ENCODE measurements around the gene THOC1. TPM values are rescaled to one million over a fixed set of nuclear protein-coding genes. Genes with fewer than 3 reads are reported as not detected.

THOC1 gene
- total RNA-seq, 2 donors from 2014 or later = 17.8 to 32.9 TPM

- TF ChIP-seq CTCF (IDR thresholded peaks at IDR 0.05) = no peak
- Histone ChIP-seq H3K4me1 (no peaks in the 10 kb centered on the region), H3K4me3 (no peak overlapping the region), H3K36me3 (peaks cover 4% of the 10 kb centered on the region), H3K27ac (no peak overlapping the region), H3K9ac (ENCODE audit: low read depth in 2 of 2, low read length in 2 of 2) (no peak overlapping the region), H3K27me3 (no peaks in the 10 kb centered on the region), H3K9me3 (no peaks in the 10 kb centered on the region)
- intact Hi-C loops (cut with DNase I) = no loop called here
- no peak for DNase-seq
Measured at GRCh38 chr18:250685-251084, 17.2 kb downstream of the THOC1 start.

- intact Hi-C loops (cut with DNase I) = no loop called here
- H3K4me1 ChIP-seq = no peaks in the 10 kb centered on the region
Measured at GRCh38 chr18:248053-248452, 19.8 kb downstream of the THOC1 start.

GRCh38 chr18:245282-245847, 22.5 kb downstream of the THOC1 start:
- TF ChIP-seq CTCF (IDR thresholded peaks at IDR 0.05) = no peak
- intact Hi-C loops (cut with DNase I) = no loop called here

More at GRCh38 chr18:248053-248452, 19.8 kb downstream of the THOC1 start:
- H3K27ac ChIP-seq = no peak overlapping the region
- no peaks in the 10 kb centered on the region for H3K9me3 ChIP-seq
- H3K4me3 ChIP-seq = no peak overlapping the region
- no peak overlapping the region for H3K9ac ChIP-seq (ENCODE audit: low read depth in 2 of 2, low read length in 2 of 2)
- H3K36me3 ChIP-seq = peaks cover 12% of the 10 kb centered on the region
- DNase-seq = no peak
- no peaks in the 10 kb centered on the region for H3K27me3 ChIP-seq
- TF ChIP-seq CTCF (IDR thresholded peaks at IDR 0.05) = no peak

GRCh38 chr18:240175-240574, 27.7 kb downstream of the THOC1 start:
- Histone ChIP-seq H3K9me3 (no peaks in the 10 kb centered on the region), H3K4me1 (no peaks in the 10 kb centered on the region), H3K36me3 (peaks cover 5% of the 10 kb centered on the region), H3K27me3 (no peaks in the 10 kb centered on the region), H3K9ac (ENCODE audit: low read depth in 2 of 2, low read length in 2 of 2) (no peak overlapping the region), H3K27ac (no peak overlapping the region), H3K4me3 (no peak overlapping the region)
- intact Hi-C loops (cut with DNase I) = no loop called here
- no peak for DNase-seq
- TF ChIP-seq CTCF (IDR thresholded peaks at IDR 0.05) = no peak

More at GRCh38 chr18:245282-245847, 22.5 kb downstream of the THOC1 start:
- DNase-seq = no peak
- H3K36me3 ChIP-seq = peaks cover 12% of the 10 kb centered on the region
- H3K27ac ChIP-seq = no peak overlapping the region
- no peak overlapping the region for H3K9ac ChIP-seq (ENCODE audit: low read depth in 2 of 2, low read length in 2 of 2)
- H3K9me3 ChIP-seq = no peaks in the 10 kb centered on the region
- no peak overlapping the region for H3K4me3 ChIP-seq
- H3K27me3 ChIP-seq = no peaks in the 10 kb centered on the region
- no peaks in the 10 kb centered on the region for H3K4me1 ChIP-seq

- no peaks in the 10 kb centered on the region for H3K27me3 ChIP-seq
- H3K9ac ChIP-seq (ENCODE audit: low read depth in 2 of 2, low read length in 2 of 2) = no peak overlapping the region
- intact Hi-C loops (cut with DNase I) = no loop called here
- no peak for TF ChIP-seq CTCF (IDR thresholded peaks at IDR 0.05)
- no peaks in the 10 kb centered on the region for H3K36me3 ChIP-seq
- H3K9me3 ChIP-seq = no peaks in the 10 kb centered on the region
- no peak overlapping the region for H3K4me3 ChIP-seq
- DNase-seq = no peak
- peaks cover 3% of the 10 kb centered on the region for H3K4me1 ChIP-seq
- no peak overlapping the region for H3K27ac ChIP-seq
Measured at GRCh38 chr18:231563-231962, 36.3 kb downstream of the THOC1 start.
